Measurements from ENCODE around the gene DBH.

DBH gene

DNA sequence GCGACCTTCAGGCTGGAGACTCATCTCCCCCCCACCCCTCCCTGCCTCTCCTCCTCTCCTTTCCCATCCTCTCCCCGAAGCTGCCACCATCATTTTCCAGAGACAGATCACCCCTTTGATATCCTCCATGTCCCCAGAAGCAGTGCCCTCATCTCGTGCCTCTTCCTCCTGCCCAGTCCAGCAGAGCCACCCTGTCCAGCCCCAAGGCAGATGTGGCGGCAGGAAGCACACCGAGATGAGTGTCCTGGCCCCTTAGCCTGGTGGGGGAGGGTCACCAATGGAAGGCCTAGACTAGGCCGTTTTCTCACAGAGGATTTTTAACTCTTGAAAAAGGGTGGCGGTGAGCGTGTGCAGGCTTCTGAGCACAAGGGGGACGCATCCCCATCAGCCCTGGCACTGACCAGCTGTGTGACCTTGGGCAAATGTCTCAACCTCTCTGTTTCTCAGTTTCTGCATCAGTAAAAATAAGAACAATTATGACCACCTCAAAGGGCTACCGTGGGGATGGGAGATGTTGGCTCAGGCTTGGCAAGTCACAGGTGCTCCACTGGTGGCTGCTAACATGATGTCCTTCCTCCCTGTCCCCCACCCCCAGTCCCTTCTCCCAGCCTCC lies 53.1 kb downstream of the DBH start:
- H3K4me1 Mint-ChIP-seq (ENCODE audit: low read depth), result no peaks in the 10 kb centered on the region
- no peaks in the 10 kb centered on the region for H3K27me3 Mint-ChIP-seq
- no peaks in the 10 kb centered on the region for H3K36me3 Mint-ChIP-seq (ENCODE audit: low read depth)
- no peak overlapping the region for H3K4me3 Mint-ChIP-seq
- no peaks in the 10 kb centered on the region for H3K9me3 Mint-ChIP-seq
- intact Hi-C loops (cut with micrococcal nuclease), result no loop called here
- no peak overlapping the region for H3K27ac Mint-ChIP-seq

DNA sequence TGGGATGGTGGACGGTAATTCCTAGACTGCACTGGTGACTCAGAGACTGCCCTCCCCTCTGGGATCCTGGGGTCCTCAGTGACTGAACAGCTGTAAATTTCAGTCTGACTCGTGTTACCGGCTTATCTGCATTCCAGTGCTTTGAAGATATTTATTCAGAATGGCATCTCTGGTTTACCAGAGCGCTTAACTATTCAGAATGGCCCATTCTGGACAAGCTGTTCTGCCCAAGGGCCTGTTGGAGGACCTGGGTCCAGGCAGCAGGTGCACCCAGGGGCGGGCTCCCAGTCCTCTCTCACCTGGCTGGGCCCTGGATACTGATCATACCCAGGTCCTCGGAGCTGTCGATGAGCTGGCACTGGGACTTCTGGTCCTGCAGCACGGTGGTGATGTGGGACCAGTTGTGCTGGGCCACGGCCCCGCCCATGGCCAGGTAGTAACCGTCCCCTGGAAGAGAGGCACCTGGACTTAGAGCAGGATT lies 54.0 kb downstream of the DBH start:
- Mint-ChIP-seq H3K36me3 (ENCODE audit: low read depth) (no peaks in the 10 kb centered on the region), H3K4me3 (no peak overlapping the region), H3K9me3 (no peaks in the 10 kb centered on the region), H3K4me1 (ENCODE audit: low read depth) (no peaks in the 10 kb centered on the region), H3K27me3 (no peaks in the 10 kb centered on the region), H3K27ac (no peak overlapping the region)
- intact Hi-C loops (cut with micrococcal nuclease), result no loop called here

DNA sequence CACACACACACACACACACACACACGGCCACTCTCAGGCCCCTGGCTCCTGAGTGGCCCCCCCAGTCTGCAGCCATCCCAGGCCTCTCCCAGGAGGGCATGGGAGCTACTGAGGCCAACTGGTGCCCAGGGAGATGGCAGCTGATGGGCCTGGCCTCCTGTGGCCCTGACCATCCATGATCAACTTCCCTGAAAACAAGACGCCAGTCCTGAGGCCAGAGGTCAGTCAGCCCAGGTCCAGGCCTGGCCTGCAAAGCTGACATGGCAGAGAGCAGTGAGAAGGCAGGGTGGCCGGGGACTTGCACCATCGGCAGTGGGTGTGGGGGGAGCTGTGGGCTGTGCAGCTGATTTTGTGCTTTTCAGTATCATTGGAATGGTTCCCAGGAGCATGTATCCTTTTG lies 55.0 kb downstream of the DBH start:
- H3K27me3 Mint-ChIP-seq, result no peaks in the 10 kb centered on the region
- H3K4me3 Mint-ChIP-seq, result no peak overlapping the region
- no peaks in the 10 kb centered on the region for H3K36me3 Mint-ChIP-seq (ENCODE audit: low read depth)
- intact Hi-C loops (cut with micrococcal nuclease), result no loop called here
- no peak overlapping the region for H3K27ac Mint-ChIP-seq
- no peaks in the 10 kb centered on the region for H3K4me1 Mint-ChIP-seq (ENCODE audit: low read depth)
- H3K9me3 Mint-ChIP-seq, result no peaks in the 10 kb centered on the region

DNA sequence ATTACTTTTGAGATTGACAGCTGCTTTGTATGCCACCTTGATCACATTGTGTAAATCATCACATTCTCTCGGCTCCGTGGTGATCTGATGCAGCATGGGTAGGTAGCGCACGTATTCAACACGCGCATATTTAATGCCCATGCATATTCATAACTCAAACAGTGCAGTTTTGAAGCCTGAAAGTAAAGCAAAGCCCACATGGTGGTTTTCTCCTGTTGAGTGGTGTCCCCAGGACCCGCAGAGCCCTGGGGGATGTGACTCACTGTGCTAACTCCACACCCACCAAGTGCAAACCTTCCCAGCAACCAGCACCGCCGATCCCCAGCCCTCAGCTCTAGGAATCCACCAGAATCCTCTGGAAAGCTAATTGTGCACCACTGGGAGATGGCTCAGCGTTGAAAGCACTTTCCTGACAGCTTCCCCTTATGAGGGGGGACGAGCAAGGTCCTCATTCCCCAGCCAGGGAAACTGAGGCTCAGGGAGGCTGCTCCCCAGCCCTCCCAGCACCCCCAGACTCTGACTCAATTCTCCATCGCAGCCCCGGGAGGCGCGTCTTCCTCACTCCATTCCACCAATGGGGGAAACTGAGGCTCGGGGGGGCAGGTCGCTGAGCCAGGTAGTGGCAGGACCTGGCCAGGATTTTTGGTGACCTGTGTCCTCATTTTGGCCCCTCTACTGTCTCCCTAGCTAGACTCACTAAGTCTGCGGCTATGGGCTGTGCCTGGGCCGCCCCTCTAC lies 55.6 kb downstream of the DBH start:
- Mint-ChIP-seq H3K9me3 (no peaks in the 10 kb centered on the region), H3K4me3 (no peak overlapping the region), H3K36me3 (ENCODE audit: low read depth) (no peaks in the 10 kb centered on the region), H3K27me3 (peaks cover 2% of the 10 kb centered on the region), H3K4me1 (ENCODE audit: low read depth) (no peaks in the 10 kb centered on the region), H3K27ac (no peak overlapping the region)
- intact Hi-C loops (cut with micrococcal nuclease), result no loop called here

DNA sequence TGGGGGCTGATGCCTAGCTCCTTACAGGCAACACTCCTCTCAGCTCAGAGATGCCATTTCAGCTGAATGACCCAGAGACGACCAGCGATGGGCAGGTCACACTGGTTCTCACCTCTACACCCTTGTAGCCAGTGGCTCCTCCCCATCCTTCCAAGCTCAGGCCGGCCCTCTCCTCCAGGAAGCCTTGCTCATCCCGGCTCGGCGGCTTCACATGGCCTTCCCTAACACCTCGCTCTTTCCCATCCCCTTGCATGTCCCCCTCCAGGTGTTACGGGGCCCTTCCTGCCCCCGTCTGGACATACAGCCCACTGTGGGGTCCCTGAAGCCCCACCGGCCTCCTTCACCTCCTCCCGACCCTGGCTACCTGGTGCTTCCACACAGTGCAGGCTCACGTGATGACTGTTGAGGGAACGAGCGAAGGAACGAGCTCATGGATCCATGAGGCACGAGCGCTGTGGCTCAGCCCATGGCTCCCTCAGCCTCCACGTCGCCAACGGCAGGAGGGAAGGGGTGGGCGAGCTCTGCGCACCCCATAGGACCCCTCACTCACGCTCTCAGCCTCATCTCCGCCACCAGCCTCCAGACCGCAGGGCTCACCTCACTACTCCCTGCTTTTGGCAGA lies 56.3 kb downstream of the DBH start:
- H3K9me3 Mint-ChIP-seq, result no peaks in the 10 kb centered on the region
- H3K27me3 Mint-ChIP-seq, result peaks cover 5% of the 10 kb centered on the region
- H3K4me3 Mint-ChIP-seq, result no peak overlapping the region
- H3K4me1 Mint-ChIP-seq (ENCODE audit: low read depth), result no peaks in the 10 kb centered on the region
- H3K27ac Mint-ChIP-seq, result no peak overlapping the region
- intact Hi-C loops (cut with micrococcal nuclease), result no loop called here
- no peaks in the 10 kb centered on the region for H3K36me3 Mint-ChIP-seq (ENCODE audit: low read depth)

DNA sequence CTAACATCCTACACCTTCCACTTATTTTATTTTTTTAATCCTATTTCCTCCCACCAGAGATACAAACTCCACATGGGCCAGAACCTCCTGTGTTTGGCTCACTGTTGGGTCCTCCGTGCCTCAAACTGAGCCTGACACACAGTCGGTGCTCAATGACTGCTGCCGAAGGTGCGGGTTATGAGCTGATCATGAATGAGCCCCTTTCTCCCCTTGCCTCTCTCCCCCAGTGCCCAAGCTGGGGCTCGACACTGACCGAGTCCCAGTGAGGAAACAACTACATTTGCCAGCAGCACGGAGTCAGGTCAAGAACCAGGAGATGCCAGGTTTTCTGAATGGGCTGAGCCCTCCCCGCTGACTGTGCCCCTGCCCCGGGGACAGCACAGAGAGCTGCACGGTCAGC lies 57.0 kb downstream of the DBH start:
- H3K36me3 Mint-ChIP-seq (ENCODE audit: low read depth), result no peaks in the 10 kb centered on the region
- intact Hi-C loops (cut with micrococcal nuclease), result no loop called here
- H3K4me3 Mint-ChIP-seq, result no peak overlapping the region
- H3K27ac Mint-ChIP-seq, result no peak overlapping the region
- H3K9me3 Mint-ChIP-seq, result no peaks in the 10 kb centered on the region
- no peaks in the 10 kb centered on the region for H3K4me1 Mint-ChIP-seq (ENCODE audit: low read depth)
- H3K27me3 Mint-ChIP-seq, result peaks cover 6% of the 10 kb centered on the region

DNA sequence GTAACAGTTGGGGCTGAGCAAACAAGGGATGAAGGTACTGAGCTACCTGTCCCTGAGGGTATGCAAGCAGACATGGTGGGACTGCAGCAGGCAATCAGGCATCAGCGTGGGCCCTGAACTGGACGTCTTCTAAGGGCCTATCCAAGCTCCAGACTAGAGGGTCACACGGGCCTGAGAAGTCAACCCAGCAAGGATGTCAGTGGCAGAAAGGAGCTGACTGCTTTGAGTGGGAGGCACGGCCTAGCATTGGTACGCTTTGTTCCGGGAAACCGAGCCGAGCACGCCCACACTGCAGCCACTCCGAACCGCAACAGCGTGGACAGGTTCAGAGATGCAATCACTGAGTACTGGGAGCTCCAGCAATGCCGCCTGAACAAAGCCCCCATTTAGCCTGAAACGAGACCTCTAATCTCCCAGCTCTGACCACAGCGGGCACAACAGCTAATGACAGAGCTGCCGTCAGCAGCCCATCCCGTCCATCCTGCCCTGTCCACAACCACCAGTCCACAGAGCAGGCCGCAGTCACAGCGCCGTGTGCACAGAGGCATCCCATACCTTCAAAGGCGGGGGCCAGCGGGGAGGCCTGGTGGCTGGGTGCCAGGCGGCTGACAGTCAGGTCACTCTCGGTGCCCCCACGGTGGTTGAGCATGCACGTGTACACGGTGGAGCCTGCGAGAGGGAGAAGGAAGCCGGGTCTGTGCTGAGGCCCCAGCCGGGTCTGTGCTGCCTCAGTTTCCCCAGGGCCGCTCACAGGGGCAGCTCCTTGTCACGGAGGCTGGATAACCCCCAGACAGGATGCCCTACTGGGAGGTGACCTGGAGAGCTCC lies 57.8 kb downstream of the DBH start:
- H3K4me1 Mint-ChIP-seq (ENCODE audit: low read depth), result no peaks in the 10 kb centered on the region
- intact Hi-C loops (cut with micrococcal nuclease), result no loop called here
- no peak overlapping the region for H3K4me3 Mint-ChIP-seq
- no peaks in the 10 kb centered on the region for H3K9me3 Mint-ChIP-seq
- H3K27ac Mint-ChIP-seq, result no peak overlapping the region
- H3K36me3 Mint-ChIP-seq (ENCODE audit: low read depth), result no peaks in the 10 kb centered on the region
- peaks cover 9% of the 10 kb centered on the region for H3K27me3 Mint-ChIP-seq

DNA sequence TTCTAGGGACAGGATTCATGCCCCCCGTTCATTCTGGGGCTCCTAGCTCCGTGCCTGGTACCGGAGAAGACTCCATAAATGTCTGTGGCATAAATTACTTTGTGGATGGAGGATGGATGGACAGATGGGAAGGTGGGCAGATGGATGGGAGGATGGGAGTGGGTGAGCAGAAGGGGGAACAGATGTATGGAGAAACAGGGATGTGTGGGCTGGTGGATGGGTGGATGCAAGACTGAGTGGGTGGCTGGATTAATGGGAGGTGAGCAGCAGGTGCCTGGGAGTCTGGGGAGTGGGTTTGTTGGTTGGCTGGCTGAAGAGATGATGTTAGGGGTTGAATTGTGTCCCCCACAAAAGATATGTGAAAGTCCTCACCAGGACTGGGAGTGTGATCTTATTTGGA lies 58.5 kb downstream of the DBH start:
- intact Hi-C loops (cut with micrococcal nuclease), result no loop called here
- Mint-ChIP-seq H3K36me3 (ENCODE audit: low read depth) (no peaks in the 10 kb centered on the region), H3K4me3 (no peak overlapping the region), H3K27ac (no peak overlapping the region), H3K27me3 (peaks cover 12% of the 10 kb centered on the region), H3K4me1 (ENCODE audit: low read depth) (no peaks in the 10 kb centered on the region), H3K9me3 (no peaks in the 10 kb centered on the region)

DNA sequence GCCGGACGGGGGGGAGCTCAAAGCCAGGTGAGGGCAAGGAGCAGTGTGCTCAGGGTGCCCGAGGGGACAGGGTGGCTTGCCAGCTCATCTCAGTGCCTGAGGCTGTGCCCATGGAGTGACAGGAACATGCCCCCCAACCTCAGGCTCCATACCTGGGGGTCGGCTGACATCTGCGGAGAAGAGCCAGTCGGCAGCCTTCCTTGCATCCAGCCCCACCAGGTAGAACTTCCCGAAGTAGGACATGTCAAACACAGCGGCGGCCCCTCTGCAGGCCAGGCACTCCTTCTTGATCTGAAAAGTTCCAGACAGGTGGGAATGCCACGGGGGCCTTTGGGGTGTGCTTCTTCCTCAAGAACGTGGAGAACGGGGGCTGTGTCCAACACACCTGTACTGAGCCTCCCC lies 59.9 kb downstream of the DBH start:
- H3K36me3 Mint-ChIP-seq (ENCODE audit: low read depth), result no peaks in the 10 kb centered on the region
- H3K27ac Mint-ChIP-seq, result no peak overlapping the region
- H3K9me3 Mint-ChIP-seq, result no peaks in the 10 kb centered on the region
- intact Hi-C loops (cut with micrococcal nuclease), result no loop called here
- H3K4me3 Mint-ChIP-seq, result no peak overlapping the region
- H3K27me3 Mint-ChIP-seq, result peaks cover 19% of the 10 kb centered on the region
- H3K4me1 Mint-ChIP-seq (ENCODE audit: low read depth), result no peaks in the 10 kb centered on the region

DNA sequence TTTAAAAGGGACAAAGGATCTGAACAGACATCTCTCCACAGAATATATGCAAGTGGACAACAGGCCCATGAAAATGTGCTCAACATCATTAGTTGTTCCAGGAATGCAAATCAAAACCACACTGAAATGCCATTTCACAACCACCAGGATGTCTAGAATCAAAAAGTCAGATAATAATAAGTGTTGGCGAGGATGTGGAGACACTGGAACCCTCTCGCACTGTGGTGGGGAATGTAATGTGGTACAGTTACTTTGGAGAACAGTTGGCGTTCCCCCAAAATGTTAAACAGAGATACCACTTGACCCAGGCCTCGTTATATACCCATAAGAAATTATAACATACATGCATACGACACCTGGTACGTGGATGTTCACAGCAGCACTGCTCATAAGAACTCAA lies 63.4 kb downstream of the DBH start:
- no peak overlapping the region for H3K4me3 Mint-ChIP-seq
- no peak overlapping the region for H3K27ac Mint-ChIP-seq
- H3K27me3 Mint-ChIP-seq, result peaks cover 51% of the 10 kb centered on the region
- no peaks in the 10 kb centered on the region for H3K36me3 Mint-ChIP-seq (ENCODE audit: low read depth)
- H3K4me1 Mint-ChIP-seq (ENCODE audit: low read depth), result peaks cover 7% of the 10 kb centered on the region
- H3K9me3 Mint-ChIP-seq, result no peaks in the 10 kb centered on the region
- intact Hi-C loops (cut with micrococcal nuclease), result no loop called here

DNA sequence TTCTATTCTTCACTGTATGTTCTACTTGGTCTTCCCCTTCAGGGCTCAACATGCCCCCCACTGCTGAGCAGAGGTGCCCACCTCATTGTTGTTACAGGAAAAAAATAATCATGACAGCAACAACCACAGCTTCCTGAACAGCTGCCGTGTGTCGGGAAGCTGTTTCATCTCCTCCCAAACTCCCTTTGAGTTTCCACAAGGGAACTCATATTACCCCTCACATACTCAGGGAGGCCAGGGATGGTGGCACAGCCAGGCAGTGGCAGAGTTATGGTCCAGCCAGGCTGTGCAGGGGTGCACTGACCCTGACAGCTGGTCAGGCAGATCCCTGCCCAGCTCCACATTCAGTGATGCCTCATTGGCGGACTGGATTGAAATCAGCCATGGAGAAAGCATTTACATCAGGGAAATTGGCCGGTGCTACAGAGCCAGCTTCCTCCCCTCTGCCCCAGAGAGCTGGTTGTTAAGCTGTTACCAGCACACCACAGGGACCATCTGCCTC lies 64.7 kb downstream of the DBH start:
- H3K36me3 Mint-ChIP-seq (ENCODE audit: low read depth), result no peaks in the 10 kb centered on the region
- peaks cover 7% of the 10 kb centered on the region for H3K4me1 Mint-ChIP-seq (ENCODE audit: low read depth)
- H3K27me3 Mint-ChIP-seq, result peaks cover 51% of the 10 kb centered on the region
- intact Hi-C loops (cut with micrococcal nuclease), result no loop called here
- H3K9me3 Mint-ChIP-seq, result no peaks in the 10 kb centered on the region
- no peak overlapping the region for H3K4me3 Mint-ChIP-seq
- no peak overlapping the region for H3K27ac Mint-ChIP-seq

DNA sequence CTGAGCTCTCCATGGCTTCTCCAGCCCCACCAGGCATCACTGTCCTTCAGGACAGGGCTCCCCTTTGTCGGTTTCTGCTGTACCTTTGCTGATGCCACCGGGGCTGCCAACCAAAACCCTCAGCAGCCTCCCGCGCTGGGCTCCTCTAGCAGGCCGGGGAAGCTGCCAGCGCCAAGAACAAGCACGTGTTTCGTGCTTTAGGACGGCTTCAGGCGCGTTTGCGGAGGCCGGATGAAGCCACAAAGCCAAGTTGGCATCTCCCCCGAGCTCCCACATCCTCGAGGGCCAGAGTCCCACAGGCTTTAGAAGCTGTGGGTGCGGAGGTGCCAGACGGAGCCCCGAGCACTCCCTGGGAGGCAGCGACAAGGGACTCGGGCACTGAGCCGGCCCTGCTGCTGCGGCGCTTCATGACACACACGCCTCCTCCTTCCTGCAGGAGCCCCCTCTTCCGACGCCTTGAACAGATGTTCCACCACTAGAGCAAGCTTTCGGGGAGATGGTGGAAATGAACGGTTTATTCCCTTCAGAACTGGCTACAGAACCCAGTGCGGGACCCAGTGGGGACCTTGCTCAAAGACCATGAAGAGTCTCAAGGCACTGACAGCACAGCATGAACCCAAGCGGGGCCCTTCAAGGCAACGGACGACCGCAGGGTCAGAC lies 65.3 kb downstream of the DBH start:
- Mint-ChIP-seq H3K27me3 (peaks cover 51% of the 10 kb centered on the region), H3K9me3 (no peaks in the 10 kb centered on the region), H3K36me3 (ENCODE audit: low read depth) (no peaks in the 10 kb centered on the region), H3K4me1 (ENCODE audit: low read depth) (peaks cover 12% of the 10 kb centered on the region), H3K4me3 (no peak overlapping the region), H3K27ac (no peak overlapping the region)
- intact Hi-C loops (cut with micrococcal nuclease), result no loop called here

DNA sequence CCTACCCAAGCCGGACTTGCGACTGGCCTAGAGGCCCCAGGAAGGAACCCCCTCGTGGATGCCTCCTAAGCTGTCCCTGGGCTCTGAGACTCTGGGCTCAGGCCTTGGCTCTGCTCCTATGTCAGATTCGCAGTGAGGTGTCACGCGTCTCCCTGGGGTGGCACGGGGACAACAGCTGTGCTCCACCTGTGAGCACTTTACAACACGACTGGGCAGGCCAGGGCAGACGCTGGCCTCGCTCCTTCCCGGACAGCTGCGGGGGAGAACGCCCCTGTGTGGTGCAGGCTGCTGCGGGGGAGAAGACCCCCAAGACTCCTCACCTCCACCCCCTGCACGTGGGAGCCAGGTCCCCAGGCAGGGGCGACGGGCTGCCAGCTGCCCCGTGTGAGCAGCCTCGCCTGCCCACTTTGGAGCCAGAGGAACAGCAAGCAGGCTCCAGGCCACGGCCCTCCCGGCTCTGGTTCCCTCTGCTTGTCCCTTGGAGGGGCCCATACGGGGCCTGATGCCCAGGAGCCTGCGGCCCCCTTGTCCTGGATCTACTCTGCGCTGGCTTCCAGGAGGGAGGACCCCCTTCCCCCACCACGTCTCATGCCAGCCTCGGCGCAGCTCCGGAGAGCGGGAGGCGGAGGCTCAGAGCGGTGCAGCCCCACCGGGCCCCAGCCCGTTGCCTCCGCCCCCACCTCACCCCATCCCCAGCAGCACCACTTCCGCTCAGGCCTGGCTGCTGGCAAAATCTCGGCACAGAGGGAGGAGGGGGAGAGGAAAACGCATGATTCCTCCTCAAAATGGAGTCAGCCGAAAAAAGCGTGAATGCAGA lies 66.0 kb downstream of the DBH start:
- Mint-ChIP-seq H3K4me3 (peak overlapping the region; percentile 44), H3K36me3 (ENCODE audit: low read depth) (no peaks in the 10 kb centered on the region), H3K27me3 (peaks cover 46% of the 10 kb centered on the region), H3K27ac (peak overlapping the region; percentile 43), H3K4me1 (ENCODE audit: low read depth) (peaks cover 17% of the 10 kb centered on the region), H3K9me3 (no peaks in the 10 kb centered on the region)
- intact Hi-C loops (cut with micrococcal nuclease), result no loop called here

Measured in dendritic cell treated with granulocyte-macrophage colony-stimulating factor and Interleukin-4, amounts not matched to agents 40 ng/mL and 50 ng/mL, for 4 days (primary cell).